Measurements from ENCODE around the gene MYO15A. TPM values are rescaled to one million over a fixed set of nuclear protein-coding genes. Genes with fewer than 3 reads are reported as not detected.

Gene MYO15A
- total and polyA plus RNA-seq, 2 of the 4 experiments (the other 2 are of a cell fraction), result 0.18 to 1.1 TPM

- Histone ChIP-seq H2BK120ac (ENCODE audit: low read depth, low read length) (no peak overlapping the region), H3K9me3 (ENCODE audit: control insufficient read depth, insufficient read depth, low read length) (peaks cover 9% of the 10 kb centered on the region), H4K20me1 (ENCODE audit: insufficient read depth, low read length) (no peaks in the 10 kb centered on the region), H3K27ac (ENCODE audit: insufficient read depth, low read length) (no peak overlapping the region), H3K56ac (ENCODE audit: extremely low read depth, insufficient read depth, low read length) (no peak overlapping the region), H4K5ac (ENCODE audit: low read depth, low read length) (no peak overlapping the region), H2AK9ac (replicated peaks; ENCODE audit: low read depth, low read length, poor library complexity) (no peak overlapping the region), H3K79me1 (ENCODE audit: low read depth in 1 of 2, low read length in 2 of 2) (no peaks in the 10 kb centered on the region), H4K91ac (ENCODE audit: insufficient read depth, low read depth, low read length) (no peak overlapping the region), H4K8ac (ENCODE audit: low read depth in 2 of 2, low read length in 2 of 2) (no peak overlapping the region), H3K36me3 (ENCODE audit: control insufficient read depth, insufficient read depth, low read length) (no peaks in the 10 kb centered on the region), H3K4me3 (ENCODE audit: insufficient read depth, low read depth, low read length) (no peak overlapping the region), H3K27me3 (ENCODE audit: control insufficient read depth, insufficient read depth, low read length) (peaks cover 7% of the 10 kb centered on the region; the same call in 1 of the 2 replicates), H2BK5ac (ENCODE audit: low read depth, low read length, poor library complexity, severe bottlenecking) (no peak overlapping the region), H2AFZ (replicated peaks; ENCODE audit: low read length, poor library complexity) (no peak overlapping the region), H2BK15ac (ENCODE audit: low read depth, low read length) (no peak overlapping the region), H3K14ac (replicated peaks; ENCODE audit: low read depth, low read length) (no peak overlapping the region), H3K9ac (ENCODE audit: low read depth, low read length) (no peak overlapping the region), H2AK5ac (ENCODE audit: low read depth, low read length) (no peak overlapping the region), H3K9me1 (ENCODE audit: insufficient read depth, low read length) (peaks cover 4% of the 10 kb centered on the region), H3K18ac (ENCODE audit: low read depth, low read length) (no peak overlapping the region), H2BK20ac (ENCODE audit: low read depth, low read length) (no peak overlapping the region), H3K23ac (ENCODE audit: low read depth, low read length) (no peak overlapping the region), H3K4ac (ENCODE audit: low read depth, low read length) (no peak overlapping the region), H3K4me1 (ENCODE audit: control insufficient read depth, insufficient read depth, low read length) (peaks cover 2% of the 10 kb centered on the region; the same call in 1 of the 2 replicates), H3K4me2 (ENCODE audit: low read depth, low read length) (no peak overlapping the region)
- ATAC-seq (ENCODE audit: low read depth) (no peak), DNase-seq (no peak)
- no TSS peak for BruUV-seq (replicated peaks)
- intact Hi-C loops (cut with micrococcal nuclease) (no loop called here), dilution Hi-C loops (cut with HindIII; ENCODE audit: low sequenced_read_pairs, unreplicated experiment) (no loop called here), in situ Hi-C loops (cut with MboI; ENCODE audit: low sequenced_read_pairs) (no loop called here)
- ChIA-PET POLR2A (ENCODE audit: unreplicated experiment) (no interaction called here), CTCF (interaction anchor here (0.5 kb wide), 1 partner anchor 34 kb away, joined by 3 read pairs; no protein-coding TSS in a partner anchor)
- WGBS, 2 experiments (ENCODE audit: extremely low coverage in 2 of 2, insufficient read length in 1 of 2), result 53% methylated on average over 6 of the region's 7 CpGs; no CpG with 5 or more reads in 1 of the 2 experiments
- TF ChIP-seq FOS (IDR thresholded peaks at IDR 0.05; ENCODE audit: low read depth, low read length) (no peak), MXI1 (IDR thresholded peaks at IDR 0.05; ENCODE audit: borderline replicate concordance, low read depth, low read length) (no peak), CEBPB (IDR thresholded peaks at IDR 0.05; ENCODE audit: low read depth, low read length) (no peak), RCOR1 (IDR thresholded peaks at IDR 0.05; ENCODE audit: insufficient replicate concordance, low read length) (no peak), NFE2L2 (IDR thresholded peaks at IDR 0.05; ENCODE audit: low read depth, low read length) (no peak), CTCF (conservative IDR thresholded peaks at IDR 0.05; ENCODE audit: low read depth, low read length) (no peak), RFX5 (IDR thresholded peaks at IDR 0.05; ENCODE audit: low read depth, low read length) (no peak), SMC3 (IDR thresholded peaks at IDR 0.05; ENCODE audit: low read depth, low read length) (no peak), POLR2A (IDR thresholded peaks at IDR 0.05; ENCODE audit: low read depth, low read length) (no peak), BHLHE40 (IDR thresholded peaks at IDR 0.05; ENCODE audit: low read depth, low read length) (no peak), MAFK (IDR thresholded peaks at IDR 0.05; ENCODE audit: low read depth, low read length) (no peak), ELK1 (IDR thresholded peaks at IDR 0.05; ENCODE audit: borderline replicate concordance, low read depth, low read length) (no peak), CHD1 (IDR thresholded peaks at IDR 0.05; ENCODE audit: low read depth, low read length) (no peak), RAD21 (IDR thresholded peaks at IDR 0.05; ENCODE audit: low read length) (no peak)
Observed at GRCh38 chr17:18115517-18115916, 7.0 kb downstream of the MYO15A start.
